GM13976 (cell line): ENCODE data around the gene MAPKAPK2.

Experiments used
- DNase-seq: peaks from one replicate; pipeline ENCODE4 v3.0.0; 2012; ENCODE audit warnings: low spot score
- in situ Hi-C: fragments of 300-500 bp; cut with MboI; formaldehyde crosslinking; loops from one replicate; pipeline ENCODE4 v1.12.0; 2022; ENCODE audit warnings: low sequenced_read_pairs, mixed read lengths, inconsistent platforms; ENCODE audit not compliant: unreplicated experiment
- TF ChIP-seq, protein P1 (sequence below): IDR thresholded peaks from 2 replicates; pipeline ENCODE4 v1.5.1; 2012; ENCODE audit warnings: borderline replicate concordance, mild to moderate bottlenecking; ENCODE audit not compliant: insufficient read depth; ENCODE audit errors: extremely low read depth, missing control alignments, control extremely low read depth

Gene MAPKAPK2

GRCh38 chr1:206653715-206654459 lies 30.8 kb upstream of the MAPKAPK2 start:
- TF ChIP-seq, protein P1, sequence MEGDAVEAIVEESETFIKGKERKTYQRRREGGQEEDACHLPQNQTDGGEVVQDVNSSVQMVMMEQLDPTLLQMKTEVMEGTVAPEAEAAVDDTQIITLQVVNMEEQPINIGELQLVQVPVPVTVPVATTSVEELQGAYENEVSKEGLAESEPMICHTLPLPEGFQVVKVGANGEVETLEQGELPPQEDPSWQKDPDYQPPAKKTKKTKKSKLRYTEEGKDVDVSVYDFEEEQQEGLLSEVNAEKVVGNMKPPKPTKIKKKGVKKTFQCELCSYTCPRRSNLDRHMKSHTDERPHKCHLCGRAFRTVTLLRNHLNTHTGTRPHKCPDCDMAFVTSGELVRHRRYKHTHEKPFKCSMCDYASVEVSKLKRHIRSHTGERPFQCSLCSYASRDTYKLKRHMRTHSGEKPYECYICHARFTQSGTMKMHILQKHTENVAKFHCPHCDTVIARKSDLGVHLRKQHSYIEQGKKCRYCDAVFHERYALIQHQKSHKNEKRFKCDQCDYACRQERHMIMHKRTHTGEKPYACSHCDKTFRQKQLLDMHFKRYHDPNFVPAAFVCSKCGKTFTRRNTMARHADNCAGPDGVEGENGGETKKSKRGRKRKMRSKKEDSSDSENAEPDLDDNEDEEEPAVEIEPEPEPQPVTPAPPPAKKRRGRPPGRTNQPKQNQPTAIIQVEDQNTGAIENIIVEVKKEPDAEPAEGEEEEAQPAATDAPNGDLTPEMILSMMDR: no peak
- DNase-seq: no peak
- in situ Hi-C loops: no loop called here

GRCh38 chr1:206654828-206655227 lies 29.9 kb upstream of the MAPKAPK2 start:
- DNase-seq: no peak
- TF ChIP-seq, protein P1: no peak
- in situ Hi-C loops: no loop called here

DNA sequence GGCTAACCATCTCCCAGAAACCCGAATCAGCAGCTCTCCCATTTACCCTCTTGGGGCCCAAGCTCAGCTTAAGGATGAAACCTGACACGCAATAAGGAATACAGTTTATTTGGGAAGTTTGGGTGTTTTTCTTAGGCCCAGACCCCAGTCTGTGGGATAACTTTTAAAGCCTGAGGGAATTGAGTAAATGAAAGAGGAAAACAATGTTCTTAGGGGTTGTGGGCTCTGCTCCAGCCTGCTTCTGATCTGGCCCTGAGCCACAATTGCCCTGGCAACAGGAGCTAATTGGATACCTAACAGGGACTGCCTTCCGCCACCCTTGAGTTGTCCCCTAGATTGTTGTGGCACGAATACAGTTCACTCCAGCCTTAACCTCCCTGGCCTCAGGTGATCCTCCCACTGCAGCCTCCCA lies 29.2 kb upstream of the MAPKAPK2 start:
- DNase-seq: no peak
- TF ChIP-seq, protein P1: no peak
- in situ Hi-C loops: no loop called here

DNA sequence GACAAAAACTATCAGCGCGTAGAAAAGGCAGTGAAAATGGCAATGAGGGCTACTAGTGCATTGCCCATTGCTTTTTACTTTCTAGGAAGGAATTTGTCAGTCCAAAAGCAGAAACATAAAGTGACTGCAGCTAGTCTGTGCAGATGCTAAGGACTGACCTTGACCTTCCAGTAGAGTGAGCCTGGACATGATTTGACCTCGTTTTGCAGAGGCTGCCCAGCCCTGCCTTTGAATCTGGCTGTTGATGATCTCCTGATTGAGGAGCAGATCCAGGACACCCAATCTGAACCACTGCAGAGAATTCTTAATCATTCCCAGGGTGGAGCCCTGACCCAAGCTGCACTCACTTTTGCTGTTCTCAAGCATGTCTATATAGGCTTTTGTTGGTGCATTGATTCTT lies 27.8 kb upstream of the MAPKAPK2 start:
- in situ Hi-C loops: no loop called here
- DNase-seq: no peak
- TF ChIP-seq, protein P1: no peak

DNA sequence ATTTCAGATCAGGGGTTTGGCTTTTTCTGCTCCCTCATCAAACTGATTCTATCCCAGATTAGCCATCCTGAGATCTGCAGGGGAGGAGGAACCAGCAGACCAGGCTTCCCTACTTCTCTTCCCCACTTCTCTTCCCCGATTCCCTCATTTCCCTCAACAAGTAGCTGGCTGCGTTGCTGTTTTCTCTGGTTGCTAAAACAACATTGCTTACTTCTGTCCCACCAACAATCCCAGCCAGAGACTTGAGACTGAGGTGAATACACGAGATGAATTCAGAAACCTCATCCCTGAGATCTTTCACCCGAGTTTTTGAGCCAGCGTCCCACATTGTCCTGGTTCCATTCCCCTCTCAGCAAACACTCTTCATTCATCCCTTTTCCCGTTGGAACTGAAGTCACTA lies 27.0 kb upstream of the MAPKAPK2 start:
- no peak for DNase-seq
- TF ChIP-seq, protein P1: no peak
- in situ Hi-C loops: no loop called here

- in situ Hi-C loops: no loop called here
- TF ChIP-seq, protein P1: peak; percentile 73
- DNase-seq: peak; percentile 83
Measured at GRCh38 chr1:206658264-206658980, 26.3 kb upstream of the MAPKAPK2 start.

GRCh38 chr1:206658981-206659273 lies 25.8 kb upstream of the MAPKAPK2 start:
- DNase-seq: no peak
- in situ Hi-C loops: no loop called here
- TF ChIP-seq, protein P1: no peak
